Measurements from ENCODE around the gene FAM135A.
A peak's percentile ranks its signal among the peaks of the same experiment; 100 is the strongest.
"Not testable (repeated sequence)": the region's sequence is repeated elsewhere in the genome, so short reads cannot be mapped to it uniquely, and the experiment has no call there.

Gene FAM135A

GRCh38 chr6:70551566-70551965 is 138.3 kb downstream of the FAM135A start:
- DNase-seq, result no peak

DNA sequence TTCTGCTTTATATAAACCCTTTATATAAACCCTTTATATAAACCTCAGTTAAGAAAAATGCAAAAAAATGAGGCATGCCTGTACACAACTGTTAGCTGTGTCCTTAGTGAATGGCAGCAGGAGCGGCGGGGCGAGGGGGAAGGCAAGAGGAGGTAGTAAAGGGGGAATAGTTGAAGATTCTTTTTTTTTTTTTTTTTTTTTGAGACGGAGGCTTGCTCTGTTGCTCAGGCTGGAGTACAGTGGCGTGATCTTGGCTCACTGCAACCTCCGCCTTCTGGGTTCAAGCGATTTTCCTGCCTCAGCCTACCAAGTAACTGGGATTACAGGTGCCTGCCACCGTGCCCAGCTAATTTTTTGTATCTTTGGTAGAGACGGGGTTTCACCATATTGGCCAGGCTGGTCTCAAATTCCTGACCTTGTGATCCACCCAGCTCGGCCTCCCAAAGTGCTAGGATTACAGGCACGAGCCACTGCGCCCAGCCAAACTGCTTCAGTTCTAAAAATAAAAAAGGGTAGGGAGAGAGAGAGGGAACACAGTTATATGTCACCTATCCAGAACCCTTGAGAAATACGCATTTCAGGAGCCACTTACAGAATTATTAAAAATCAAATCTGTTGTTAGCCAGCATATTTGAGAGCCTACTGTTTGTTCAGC is 139.1 kb downstream of the FAM135A start:
- DNase-seq, result not testable (repeated sequence)

- DNase-seq, result no peak
Observed at GRCh38 chr6:70552974-70553373, 139.7 kb downstream of the FAM135A start.

GRCh38 chr6:70557998-70558397 is 144.7 kb downstream of the FAM135A start:
- DNase-seq, result no peak

- DNase-seq, result not testable (repeated sequence)
Observed at GRCh38 chr6:70562401-70562800, 149.1 kb downstream of the FAM135A start.

DNA sequence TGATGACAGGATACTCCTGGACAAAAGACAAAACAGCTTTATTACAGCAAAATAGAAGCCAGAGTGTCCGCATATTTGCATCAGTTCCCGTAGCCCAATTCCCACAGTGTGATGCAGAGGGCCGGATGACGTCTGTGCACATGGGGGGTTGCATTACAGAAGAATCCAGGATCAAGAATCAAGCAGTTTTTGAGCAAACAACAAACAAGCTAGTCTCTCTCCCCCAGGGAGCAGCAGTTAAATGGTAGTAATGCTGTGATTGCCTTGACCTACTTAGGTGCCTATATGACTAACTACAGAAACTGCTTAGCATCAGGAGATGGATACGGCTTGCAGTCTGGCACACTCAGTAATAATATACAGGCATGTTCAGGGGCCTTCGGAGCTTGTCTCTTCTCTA is 150.2 kb downstream of the FAM135A start:
- DNase-seq, result no peak

DNA sequence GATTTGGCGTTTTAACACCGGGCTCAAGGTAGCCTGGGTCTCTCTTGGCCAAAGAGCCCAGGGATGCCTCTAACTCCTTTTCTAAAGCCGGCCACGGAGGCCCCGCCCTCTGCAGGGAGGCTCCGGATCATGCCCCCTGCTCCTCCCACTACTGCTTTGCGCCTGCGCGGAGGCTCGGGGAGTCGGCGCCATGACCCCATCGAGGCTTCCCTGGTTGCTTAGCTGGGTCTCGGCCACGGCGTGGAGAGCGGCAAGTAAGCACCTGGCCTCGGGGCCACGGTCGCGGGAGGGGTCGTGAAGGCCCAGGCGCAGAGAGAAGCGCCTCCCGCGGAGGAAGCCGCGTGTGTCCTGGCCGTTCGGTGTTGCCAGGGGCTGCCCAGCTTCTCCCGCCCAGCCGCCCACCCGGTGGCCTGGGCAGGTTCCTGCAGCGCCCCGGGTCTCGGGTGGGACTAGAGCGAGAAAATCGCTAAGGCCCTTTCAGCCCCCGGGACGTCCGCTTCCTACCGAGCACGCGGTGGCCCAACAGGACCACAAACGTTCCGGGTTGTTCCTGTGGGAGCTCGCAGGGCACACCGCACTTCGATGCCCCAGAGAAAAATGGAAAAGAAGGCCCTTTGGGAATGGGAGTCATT is 153.6 kb downstream of the FAM135A start, which contains the start of gene SDHAF4:
Gene SDHAF4, plus strand, starts transcription at position 180 of the 632 bp plus-strand sequence. Its CDS starts 11 bp downstream, at position 191.
- DNase-seq, result peak; percentile 93

GRCh38 chr6:70574643-70575042 is 161.3 kb downstream of the FAM135A start:
- DNase-seq, result no peak

GRCh38 chr6:70575899-70576495 is 162.7 kb downstream of the FAM135A start:
- DNase-seq, result no peak

DNA sequence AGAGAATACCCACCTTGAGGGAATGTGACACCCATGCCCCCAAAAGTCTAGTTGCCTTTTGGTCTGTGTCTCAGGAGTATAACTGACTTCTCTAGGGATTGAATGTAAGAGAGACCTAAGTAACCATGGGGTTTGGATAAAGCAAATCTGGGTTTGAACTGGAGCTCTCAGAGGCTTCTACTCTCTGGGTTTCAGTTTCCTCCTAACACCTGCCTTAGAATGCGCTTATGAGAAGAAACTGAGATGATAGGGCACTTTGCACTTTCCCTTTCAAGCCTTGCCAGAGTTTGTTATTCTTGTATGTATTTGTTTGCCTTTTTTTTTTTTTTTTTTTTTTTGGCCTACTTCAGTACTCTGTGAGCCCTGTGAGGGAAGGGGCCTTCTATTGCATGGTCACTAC is 172.8 kb downstream of the FAM135A start:
- DNase-seq, result no peak

GRCh38 chr6:70590400-70590799 is 177.1 kb downstream of the FAM135A start:
- no peak for DNase-seq

DNA sequence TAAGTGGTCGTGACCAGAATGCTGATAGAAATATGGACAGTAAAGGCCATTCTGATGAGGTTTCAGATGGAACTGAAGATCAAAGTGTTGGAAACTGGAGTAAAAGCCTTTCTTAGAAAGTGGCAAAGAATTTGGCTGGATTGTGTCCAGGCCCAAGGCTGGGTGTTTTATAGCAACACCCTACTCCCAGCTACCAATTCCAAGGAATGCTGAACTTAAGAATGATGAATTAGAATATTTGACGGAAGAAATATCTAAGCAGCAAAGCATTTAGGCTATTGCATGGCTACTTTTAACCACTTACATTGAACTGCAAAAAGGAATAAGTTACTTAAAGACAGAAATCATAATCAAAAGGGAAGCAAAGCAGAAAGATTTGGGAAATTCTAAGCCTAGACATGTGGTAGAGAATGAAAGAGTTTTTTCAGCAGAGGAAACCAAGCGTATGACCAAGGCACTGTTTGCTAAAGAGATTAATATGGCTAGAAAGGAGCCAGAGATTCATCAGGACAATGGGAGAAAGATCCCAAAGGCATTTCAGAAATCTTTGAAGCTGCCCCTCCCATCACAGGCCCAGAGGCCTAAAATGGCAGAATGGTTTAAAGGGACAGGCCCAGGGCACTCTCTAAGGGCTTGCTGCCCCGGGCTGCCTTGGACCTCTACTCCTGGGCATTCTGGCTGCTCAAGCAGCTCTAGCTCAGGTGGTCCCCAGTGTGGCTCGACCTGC is 179.2 kb downstream of the FAM135A start:
- no peak for DNase-seq

DNA sequence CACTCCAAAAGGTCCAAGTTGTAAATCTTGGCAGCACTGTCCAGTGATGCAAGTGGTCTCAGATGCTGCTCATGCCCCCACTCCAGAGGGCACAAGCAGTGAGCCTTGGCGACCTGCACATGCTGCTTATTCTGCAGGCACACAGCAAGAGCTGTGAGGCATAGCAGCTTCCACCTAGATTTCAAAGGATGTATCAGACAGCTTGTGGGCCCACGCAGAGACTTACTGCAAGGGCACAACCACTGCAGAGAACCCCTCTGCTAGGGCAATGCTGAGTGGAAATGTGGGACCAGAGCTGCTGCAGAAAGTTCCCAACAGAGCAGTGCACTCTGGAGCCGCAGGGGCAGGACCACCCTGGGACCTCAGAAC is 179.8 kb downstream of the FAM135A start:
- no peak for DNase-seq

- no peak for DNase-seq
Observed at GRCh38 chr6:70599187-70599586, 185.9 kb downstream of the FAM135A start.

DNA sequence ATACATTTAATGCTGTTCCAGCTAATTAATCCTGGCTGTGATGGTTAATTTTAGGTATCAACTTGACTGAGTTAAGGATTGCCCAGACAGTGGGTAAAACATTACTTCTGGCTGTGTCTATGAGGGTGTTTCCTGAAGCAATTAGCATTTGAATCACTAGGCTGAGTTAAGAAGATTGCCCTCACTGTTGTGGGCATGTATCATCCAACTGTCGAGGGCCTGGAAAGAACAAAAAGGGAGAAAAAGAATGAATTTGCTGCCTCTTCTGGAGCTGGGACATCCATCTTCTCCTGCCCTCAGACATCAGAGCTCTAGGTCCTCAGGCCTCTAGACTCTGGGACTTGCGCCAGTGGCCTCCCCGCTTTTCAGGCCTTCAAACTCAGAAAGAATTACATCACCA is 187.7 kb downstream of the FAM135A start:
- DNase-seq, result no peak

DNA sequence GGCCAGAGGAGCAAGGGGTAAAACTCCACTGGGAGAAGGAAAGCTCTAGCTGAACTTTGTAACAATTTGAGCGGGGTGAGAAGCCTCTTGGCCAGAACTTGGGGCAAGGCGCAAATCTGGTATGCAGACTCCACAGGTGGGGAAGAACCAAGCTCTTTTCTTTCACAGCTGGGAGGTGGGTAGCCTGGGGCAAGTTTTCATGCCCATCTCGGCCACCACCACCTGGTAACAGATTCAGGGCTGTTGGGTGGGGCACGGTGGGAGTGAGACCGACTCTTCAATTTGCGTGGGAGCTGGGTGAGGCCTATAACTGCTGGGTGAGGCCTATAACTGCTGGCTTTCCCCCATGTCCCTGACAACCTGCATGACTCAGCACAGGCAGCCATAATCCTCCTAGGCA is 190.9 kb downstream of the FAM135A start:
- DNase-seq, result no peak

DNA sequence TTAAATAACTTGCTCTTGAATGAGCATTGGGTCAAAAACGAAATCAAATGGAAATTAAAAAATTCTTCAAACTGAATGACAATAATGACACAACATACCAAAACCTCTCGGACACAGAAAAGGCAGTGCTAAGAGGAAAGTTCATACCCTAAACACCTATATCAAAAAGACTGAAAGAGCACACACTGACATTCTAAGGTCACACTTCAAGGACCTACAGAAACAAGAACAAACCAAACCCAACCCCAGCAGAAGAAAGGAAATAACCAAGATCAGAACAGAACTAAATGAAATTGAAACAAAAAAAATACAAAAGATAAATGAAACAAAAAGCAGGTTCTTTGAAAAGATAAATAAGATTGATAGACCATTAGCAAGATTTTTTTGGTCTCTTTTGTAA is 194.1 kb downstream of the FAM135A start:
- not testable (repeated sequence) for DNase-seq

DNA sequence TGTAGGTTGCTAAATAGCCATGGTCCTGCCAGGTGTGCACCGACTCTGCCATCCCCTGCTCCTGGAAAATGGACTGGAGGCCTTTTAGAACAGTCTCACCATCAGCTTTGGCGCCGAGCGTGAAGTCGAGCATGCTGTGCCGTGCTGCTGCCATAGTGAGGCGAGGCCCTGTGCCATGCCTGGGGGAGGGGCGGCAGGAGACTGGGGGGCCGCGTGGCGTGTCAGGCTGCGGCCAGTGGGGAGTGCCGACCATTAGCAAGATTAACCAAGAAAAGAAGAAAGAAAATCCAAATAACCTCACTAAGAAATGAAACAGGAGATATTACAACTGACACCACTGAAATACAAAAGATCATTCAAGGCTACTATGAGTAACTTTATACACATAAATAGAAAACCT is 195.9 kb downstream of the FAM135A start:
- DNase-seq, result not testable (repeated sequence)

Data from NCI-H1105 (cell line).